CD4-positive, CD25-positive, alpha-beta regulatory T cell (primary cell): ENCODE measurements around the gene RAB23. TPM values are rescaled to one million over a fixed set of nuclear protein-coding genes. Genes with fewer than 3 reads are reported as not detected.

Experiments
- ATAC-seq, 2 donors: fragments of 150-1000 bp; cut with Tn5 transposase; one replicate each; pipeline ENCODE4 v1.10.0; 2021; ENCODE audit warnings: low read depth in 2 of 2, moderate number of reproducible peaks in 2 of 2, moderate library complexity in 1 of 2
- DNase-seq, 3 donors: peaks; one replicate each; pipeline versions ENCODE4 v3.0.0 to v3.0.0-alpha.2; 2012 to 2022; ENCODE audit warnings: mixed read lengths in 1 of 3
- H3K27ac ChIP-seq: one replicate; pipeline ENCODE4 v1.7.0; 2013; ENCODE audit warnings: mild to moderate bottlenecking, low read length; ENCODE audit not compliant: insufficient read depth, poor library complexity, severe bottlenecking
- H3K27me3 ChIP-seq: one replicate; pipeline ENCODE4 v1.7.0; 2013; ENCODE audit warnings: low read length; ENCODE audit not compliant: control insufficient read depth, insufficient read depth
- H3K36me3 ChIP-seq: one replicate; pipeline ENCODE4 v1.7.0; 2013; ENCODE audit warnings: mild to moderate bottlenecking, low read length, moderate library complexity; ENCODE audit not compliant: control insufficient read depth, insufficient read depth
- H3K4me1 ChIP-seq: 2 replicates; pipeline ENCODE4 v1.7.0; 2013; ENCODE audit warnings: mild to moderate bottlenecking, low read length; ENCODE audit not compliant: insufficient read depth, control insufficient read depth, poor library complexity, severe bottlenecking
- H3K4me3 ChIP-seq: one replicate; pipeline ENCODE4 v1.7.0; 2013; ENCODE audit warnings: low read depth, mild to moderate bottlenecking, low read length, moderate library complexity
- H3K9me3 ChIP-seq, 2 experiments: 1 replicate in 1 of 2; 2 replicates in 1 of 2; pipeline ENCODE4 v1.7.0; 2013; ENCODE audit warnings: low read length in 2 of 2, mild to moderate bottlenecking in 1 of 2, moderate library complexity in 1 of 2; ENCODE audit not compliant: control insufficient read depth in 2 of 2
- H3K27ac Mint-ChIP-seq, 3 donors: one replicate each; pipeline ENCODE4 v1.8.0; 2020 to 2022; ENCODE audit warnings: mild to moderate bottlenecking in 3 of 3, mixed read lengths in 3 of 3, moderate library complexity in 2 of 3
- H3K27me3 Mint-ChIP-seq: one replicate; pipeline ENCODE4 v1.8.0; 2022; ENCODE audit warnings: mild to moderate bottlenecking, mixed read lengths
- H3K36me3 Mint-ChIP-seq: one replicate; pipeline ENCODE4 v1.8.0; 2020; ENCODE audit warnings: mixed read lengths
- H3K4me1 Mint-ChIP-seq, 4 donors: one replicate each; pipeline ENCODE4 v1.8.0; 2020 to 2022; ENCODE audit warnings: mixed read lengths in 4 of 4, mild to moderate bottlenecking in 1 of 4
- H3K4me3 Mint-ChIP-seq, 4 donors: one replicate each; pipeline ENCODE4 v1.8.0; 2020 to 2022; ENCODE audit warnings: mild to moderate bottlenecking in 4 of 4, mixed read lengths in 4 of 4, moderate library complexity in 3 of 4
- H3K9me3 Mint-ChIP-seq, 7 donors: one replicate each; pipeline ENCODE4 v1.8.0; 2020 to 2022; ENCODE audit warnings: mixed read lengths in 7 of 7, mild to moderate bottlenecking in 3 of 7, moderate library complexity in 2 of 7
- polyA plus RNA-seq, 4 donors: library from polyadenylated mRNA; unstranded; fragments of 300-500 nt; fragmentation: Illumina TruSeq; gene quantifications; one replicate each; pipeline ENCODE4 v1.2.3, GENCODE V29; 2021
- total RNA-seq: library from RNA; stranded (reverse); gene quantifications from one replicate; pipeline ENCODE4 v1.2.3, GENCODE V29; 2022

The RAB23 gene
- total and polyA plus RNA-seq, 5 donors from 2014 or later = 0.07 to 0.56 (median 0.28) TPM; not detected in 1

DNA sequence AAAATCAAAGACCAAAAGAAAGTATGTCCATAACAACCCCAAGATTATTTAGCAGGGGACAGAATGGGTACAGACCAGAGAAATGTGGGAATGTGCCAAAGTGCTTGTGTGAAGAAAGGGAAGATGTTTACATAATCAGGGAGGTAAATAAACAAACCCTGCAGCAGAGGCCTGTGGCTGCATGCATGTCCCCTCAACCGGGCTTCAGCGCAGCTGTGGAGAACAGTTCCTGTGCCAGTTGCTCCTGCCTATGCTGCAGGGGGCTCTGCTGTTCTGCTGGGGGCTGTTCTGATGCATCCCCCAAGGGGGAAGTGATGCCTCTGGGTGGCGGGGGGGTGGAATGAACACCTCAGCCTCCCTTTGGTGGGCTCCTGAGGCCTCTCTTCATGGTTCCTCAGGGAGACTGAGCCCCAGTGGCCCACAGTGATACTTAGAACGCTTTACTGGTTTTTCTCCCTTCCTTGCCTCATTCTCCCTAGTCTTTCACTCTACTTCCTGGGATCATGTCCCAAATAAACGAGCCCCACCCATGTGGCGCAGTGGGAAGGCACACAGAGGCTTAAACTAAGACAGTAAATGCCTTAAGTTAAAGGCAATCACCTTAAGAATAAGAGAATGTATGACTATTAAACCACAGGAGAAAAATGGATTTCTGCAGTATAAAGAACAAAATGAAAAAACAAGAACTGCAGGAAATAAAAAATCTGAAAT is 23.0 kb downstream of the RAB23 start:
- Histone ChIP-seq H3K9me3 (no peaks in the 10 kb centered on the region), H3K4me1 (no peaks in the 10 kb centered on the region), H3K27ac (no peak overlapping the region), H3K27me3 (peaks cover 2% of the 10 kb centered on the region), H3K36me3 (no peaks in the 10 kb centered on the region), H3K4me3 (no peak overlapping the region)
- no peak overlapping the region for H3K4me3 Mint-ChIP-seq
- peak overlapping the region in 1 of 3 donors; percentile 89 for H3K27ac Mint-ChIP-seq
- ATAC-seq (no peak), DNase-seq (no peak)
- H3K4me1 Mint-ChIP-seq = no peaks in the 10 kb centered on the region
- H3K9me3 Mint-ChIP-seq = no peaks in the 10 kb centered on the region
- peaks cover 3% of the 10 kb centered on the region for H3K36me3 Mint-ChIP-seq
- H3K27me3 Mint-ChIP-seq = peaks cover 5% of the 10 kb centered on the region

DNA sequence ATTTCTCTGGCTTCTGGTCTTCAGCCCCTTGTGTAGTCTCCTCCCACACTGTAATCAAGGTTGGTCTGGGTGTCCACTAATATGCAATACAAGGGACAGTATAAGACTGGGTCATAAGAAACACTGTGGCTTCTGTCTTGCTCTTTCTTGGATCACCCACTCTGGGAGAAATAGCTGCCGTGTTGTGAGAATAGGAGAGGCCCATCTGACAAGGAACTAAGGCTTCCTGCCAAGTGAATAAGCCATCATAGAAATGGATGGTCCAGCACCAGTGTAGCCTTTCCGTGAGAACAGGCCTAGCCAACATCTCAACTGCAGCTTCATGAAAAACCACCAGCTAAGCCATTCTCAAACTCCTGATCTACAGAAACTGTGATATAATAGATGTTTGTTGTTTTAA is 26.6 kb downstream of the RAB23 start:
- no peak for ATAC-seq
- H3K27ac ChIP-seq = no peak overlapping the region
- no peaks in the 10 kb centered on the region for H3K4me1 ChIP-seq
- Mint-ChIP-seq H3K27me3 (no peaks in the 10 kb centered on the region), H3K4me3 (no peak overlapping the region), H3K4me1 (peaks cover 0 to 6% (median 0%) of the 10 kb centered on the region in 4 donors), H3K36me3 (peaks cover under 1% of the 10 kb centered on the region), H3K9me3 (no peaks in the 10 kb centered on the region), H3K27ac (no peak overlapping the region)
- H3K27me3 ChIP-seq = peaks cover under 1% of the 10 kb centered on the region
- DNase-seq = no peak
- H3K4me3 ChIP-seq = no peak overlapping the region
- no peaks in the 10 kb centered on the region for H3K36me3 ChIP-seq
- H3K9me3 ChIP-seq = no peaks in the 10 kb centered on the region

DNA sequence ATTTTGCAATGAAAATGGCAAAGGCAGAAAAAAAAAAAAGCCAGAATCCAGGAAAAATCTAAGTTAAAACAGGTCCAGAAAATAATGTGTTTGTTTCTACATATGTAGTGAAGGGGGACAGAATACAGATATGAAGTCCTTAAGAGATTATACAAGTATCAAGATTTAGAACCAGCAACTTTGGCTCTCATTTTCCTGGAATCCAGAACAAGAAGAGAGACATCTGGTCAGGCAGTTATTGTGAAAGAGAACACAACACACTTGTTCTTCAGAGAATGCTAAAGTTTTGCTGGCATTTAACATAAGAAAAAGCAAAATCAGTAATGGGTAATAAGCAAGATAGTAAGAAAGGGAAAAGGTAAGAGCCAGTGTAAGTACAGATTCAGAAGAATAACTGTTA is 28.9 kb downstream of the RAB23 start:
- no peak for DNase-seq
- Histone ChIP-seq H3K4me1 (no peaks in the 10 kb centered on the region), H3K36me3 (no peaks in the 10 kb centered on the region), H3K4me3 (no peak overlapping the region), H3K27me3 (no peaks in the 10 kb centered on the region), H3K27ac (no peak overlapping the region), H3K9me3 (no peaks in the 10 kb centered on the region)
- Mint-ChIP-seq H3K4me3 (no peak overlapping the region), H3K4me1 (peaks cover 0 to 6% (median 0%) of the 10 kb centered on the region in 4 donors), H3K27me3 (no peaks in the 10 kb centered on the region), H3K36me3 (no peaks in the 10 kb centered on the region), H3K27ac (no peak overlapping the region), H3K9me3 (no peaks in the 10 kb centered on the region)
- no peak for ATAC-seq

DNA sequence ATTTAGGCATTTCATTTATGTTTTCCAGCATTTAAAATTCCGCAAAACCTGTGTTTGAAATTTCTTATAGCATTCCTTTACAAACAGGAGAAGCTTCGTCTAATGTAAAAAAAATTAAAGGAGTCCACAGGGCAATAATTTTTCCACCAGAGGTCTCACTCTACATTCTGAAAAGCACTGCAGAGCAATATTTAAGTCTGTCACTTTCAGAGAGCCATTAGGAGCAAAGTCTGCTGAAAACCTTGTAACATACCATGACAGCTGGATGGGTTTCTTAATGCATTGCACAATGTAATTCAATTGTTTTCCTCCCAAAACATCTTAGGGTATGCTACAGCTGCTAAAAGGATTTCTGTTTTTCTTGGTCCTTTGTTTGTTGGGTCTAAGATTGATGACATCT is 32.0 kb downstream of the RAB23 start:
- no peak overlapping the region for H3K4me3 Mint-ChIP-seq
- no peaks in the 10 kb centered on the region for H3K9me3 Mint-ChIP-seq
- no peaks in the 10 kb centered on the region for H3K27me3 Mint-ChIP-seq
- Histone ChIP-seq H3K4me1 (no peaks in the 10 kb centered on the region), H3K27me3 (no peaks in the 10 kb centered on the region), H3K36me3 (no peaks in the 10 kb centered on the region), H3K4me3 (no peak overlapping the region), H3K27ac (no peak overlapping the region), H3K9me3 (no peaks in the 10 kb centered on the region)
- DNase-seq = no peak
- H3K36me3 Mint-ChIP-seq = no peaks in the 10 kb centered on the region
- ATAC-seq = no peak
- no peak overlapping the region for H3K27ac Mint-ChIP-seq
- H3K4me1 Mint-ChIP-seq = peaks cover 0 to 6% (median 0%) of the 10 kb centered on the region in 4 donors

DNA sequence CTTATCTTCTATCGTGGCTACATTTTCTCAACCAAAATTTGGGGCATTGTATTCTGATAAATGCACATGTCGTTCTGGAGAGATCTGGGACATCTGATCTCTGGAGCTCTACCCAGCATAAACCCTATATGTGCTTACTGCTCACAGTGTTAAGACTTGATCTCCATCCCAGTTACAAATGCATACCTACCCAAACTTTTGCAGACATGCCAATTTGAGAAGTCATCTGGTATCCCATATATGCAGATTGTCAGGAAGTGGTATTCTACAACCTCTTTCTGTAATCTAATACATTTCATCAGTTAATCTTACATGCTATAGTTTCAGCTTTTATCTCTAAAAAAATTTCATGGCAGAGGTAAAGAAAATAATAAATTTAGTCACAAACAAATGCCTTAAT is 38.8 kb downstream of the RAB23 start:
- Histone ChIP-seq H3K4me3 (no peak overlapping the region), H3K27me3 (no peaks in the 10 kb centered on the region), H3K36me3 (peaks cover 13% of the 10 kb centered on the region), H3K4me1 (no peaks in the 10 kb centered on the region), H3K27ac (no peak overlapping the region), H3K9me3 (no peaks in the 10 kb centered on the region)
- Mint-ChIP-seq H3K4me1 (peaks cover 3 to 9% (median 5%) of the 10 kb centered on the region in 4 donors), H3K27me3 (no peaks in the 10 kb centered on the region), H3K36me3 (peaks cover 18% of the 10 kb centered on the region), H3K9me3 (no peaks in the 10 kb centered on the region), H3K27ac (peak overlapping the region in 2 of 3 donors; percentile 16 to 60), H3K4me3 (no peak overlapping the region)
- ATAC-seq (no peak), DNase-seq (no peak)

DNA sequence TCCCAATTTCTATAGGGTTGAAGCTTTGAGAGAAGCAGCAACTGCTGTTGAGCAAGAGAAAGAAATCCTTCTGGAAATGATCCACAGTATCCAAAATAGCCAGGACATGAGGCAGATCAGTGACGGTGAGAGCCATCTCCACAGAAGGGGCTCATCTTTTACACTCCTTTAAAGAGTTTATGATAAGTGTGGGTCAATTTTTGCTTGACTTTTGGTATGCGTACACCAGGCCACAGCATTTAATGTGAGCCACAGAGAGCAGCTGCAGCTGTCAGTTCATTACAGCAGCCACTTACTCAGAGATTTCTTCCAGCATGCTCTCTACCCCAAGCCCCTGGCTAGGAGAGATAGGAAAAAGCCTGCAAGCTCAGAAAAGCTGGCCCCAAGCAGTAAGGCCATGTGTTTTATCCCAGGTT is 40.1 kb downstream of the RAB23 start:
- ATAC-seq = no peak
- no peaks in the 10 kb centered on the region for H3K9me3 Mint-ChIP-seq
- DNase-seq = no peak
- H3K4me3 ChIP-seq = no peak overlapping the region
- H3K27ac ChIP-seq = no peak overlapping the region
- no peaks in the 10 kb centered on the region for H3K27me3 Mint-ChIP-seq
- no peaks in the 10 kb centered on the region for H3K4me1 ChIP-seq
- no peak overlapping the region for H3K4me3 Mint-ChIP-seq
- peaks cover 18% of the 10 kb centered on the region for H3K36me3 Mint-ChIP-seq
- no peaks in the 10 kb centered on the region for H3K27me3 ChIP-seq
- peaks cover 4 to 12% (median 7%) of the 10 kb centered on the region in 4 donors for H3K4me1 Mint-ChIP-seq
- peaks cover 13% of the 10 kb centered on the region for H3K36me3 ChIP-seq
- H3K27ac Mint-ChIP-seq = peak overlapping the region in 1 of 3 donors; percentile 89
- H3K9me3 ChIP-seq = no peaks in the 10 kb centered on the region

DNA sequence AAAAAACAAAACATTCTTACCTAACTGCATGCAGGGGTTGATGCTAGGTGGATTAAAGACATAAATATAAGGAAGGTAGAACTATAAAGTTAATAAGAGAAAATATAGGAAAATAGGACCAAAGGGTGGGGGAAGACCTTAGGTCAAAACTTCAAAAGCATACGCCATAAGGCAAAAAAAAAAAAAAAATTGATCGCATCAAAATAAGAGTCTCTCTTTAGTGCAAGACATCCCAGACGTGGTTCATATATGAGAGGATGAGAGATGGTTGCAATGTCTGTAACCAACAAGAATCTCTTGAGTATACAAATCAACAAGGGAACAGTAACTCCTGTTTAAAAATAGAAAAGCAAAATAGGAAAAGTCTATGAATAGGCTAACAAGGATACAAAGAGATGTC is 41.5 kb downstream of the RAB23 start:
- H3K4me1 Mint-ChIP-seq = peaks cover 7 to 16% (median 12%) of the 10 kb centered on the region in 4 donors
- Histone ChIP-seq H3K4me3 (no peak overlapping the region), H3K9me3 (no peaks in the 10 kb centered on the region), H3K36me3 (peaks cover 13% of the 10 kb centered on the region), H3K27me3 (no peaks in the 10 kb centered on the region), H3K27ac (no peak overlapping the region), H3K4me1 (no peaks in the 10 kb centered on the region)
- H3K4me3 Mint-ChIP-seq = no peak overlapping the region
- no peak overlapping the region for H3K27ac Mint-ChIP-seq
- no peaks in the 10 kb centered on the region for H3K27me3 Mint-ChIP-seq
- H3K9me3 Mint-ChIP-seq = no peaks in the 10 kb centered on the region
- no peak for DNase-seq
- no peak for ATAC-seq
- peaks cover 18% of the 10 kb centered on the region for H3K36me3 Mint-ChIP-seq
